ENCODE results near the gene KRT80. TPM values are rescaled to one million over a fixed set of nuclear protein-coding genes. Genes with fewer than 3 reads are reported as not detected.

KRT80 gene
- total RNA-seq, 4 donors from 2014 or later = not detected

- TF ChIP-seq CTCF (IDR thresholded peaks at IDR 0.05; ENCODE audit: low read depth) = no peak
Observed at GRCh38 chr12:52213564-52214420, 22.0 kb upstream of the KRT80 start.

- TF ChIP-seq CTCF (IDR thresholded peaks at IDR 0.05; ENCODE audit: low read depth) = no peak
Observed at GRCh38 chr12:52212701-52213563, 21.1 kb upstream of the KRT80 start.

- no peak for TF ChIP-seq CTCF (IDR thresholded peaks at IDR 0.05; ENCODE audit: low read depth)
Observed at GRCh38 chr12:52211716-52212585, 20.1 kb upstream of the KRT80 start.

GRCh38 chr12:52210925-52211650, 19.3 kb upstream of the KRT80 start:
- TF ChIP-seq CTCF (IDR thresholded peaks at IDR 0.05; ENCODE audit: low read depth) = no peak

GRCh38 chr12:52210186-52210924, 18.5 kb upstream of the KRT80 start:
- no peak for TF ChIP-seq CTCF (IDR thresholded peaks at IDR 0.05; ENCODE audit: low read depth)

GRCh38 chr12:52209321-52209720, 17.5 kb upstream of the KRT80 start:
- no peak for TF ChIP-seq CTCF (IDR thresholded peaks at IDR 0.05; ENCODE audit: low read depth)
